Activated CD4-positive, alpha-beta T cell treated with anti-CD3 and anti-CD28 coated beads, Interleukin-2, amount 50 U/mL, for 48 hours (primary cell): ENCODE results near the gene HSD3B1.
"Not testable (repeated sequence)": the region's sequence is repeated elsewhere in the genome, so short reads cannot be mapped to it uniquely, and the experiment has no call there.

Source experiments
- DNase-seq, 2 experiments: peaks; one replicate each; pipeline ENCODE4 v3.0.0-alpha.2; 2020

Gene HSD3B1

DNA sequence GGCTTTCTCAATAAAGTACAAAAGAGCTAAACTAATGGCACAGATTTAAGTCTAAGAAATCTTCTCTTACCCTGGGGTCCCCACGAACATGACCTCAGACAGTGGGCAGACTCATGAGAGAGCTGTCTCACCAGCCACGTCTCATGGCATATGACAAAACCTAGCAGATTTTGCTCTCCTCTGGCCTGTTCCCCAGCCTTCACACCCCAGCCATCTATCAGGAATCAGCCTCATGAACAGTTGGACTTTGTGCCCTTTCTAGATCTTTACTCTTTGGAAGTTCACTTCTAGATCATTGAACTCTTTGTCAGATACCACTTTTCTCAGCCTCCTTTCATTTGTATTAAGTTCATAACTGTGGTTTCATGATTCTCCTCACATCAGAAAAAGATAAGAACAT lies 14.2 kb upstream of the HSD3B1 start:
- DNase-seq: no peak

GRCh38 chr1:119504831-119505230 lies 2.2 kb upstream of the HSD3B1 start:
- DNase-seq: no peak

GRCh38 chr1:119510046-119510445 lies 3.0 kb downstream of the HSD3B1 start:
- no peak for DNase-seq

GRCh38 chr1:119515221-119515620 lies 8.2 kb downstream of the HSD3B1 start:
- no peak for DNase-seq

- DNase-seq: no peak
Measured at GRCh38 chr1:119516247-119516646, 9.2 kb downstream of the HSD3B1 start.

- DNase-seq: no peak
Measured at GRCh38 chr1:119516680-119517079, 9.7 kb downstream of the HSD3B1 start.

- not testable (repeated sequence) for DNase-seq
Measured at GRCh38 chr1:119517667-119518066, 10.7 kb downstream of the HSD3B1 start.

- no peak for DNase-seq
Measured at GRCh38 chr1:119531606-119532323, 24.8 kb downstream of the HSD3B1 start.

DNA sequence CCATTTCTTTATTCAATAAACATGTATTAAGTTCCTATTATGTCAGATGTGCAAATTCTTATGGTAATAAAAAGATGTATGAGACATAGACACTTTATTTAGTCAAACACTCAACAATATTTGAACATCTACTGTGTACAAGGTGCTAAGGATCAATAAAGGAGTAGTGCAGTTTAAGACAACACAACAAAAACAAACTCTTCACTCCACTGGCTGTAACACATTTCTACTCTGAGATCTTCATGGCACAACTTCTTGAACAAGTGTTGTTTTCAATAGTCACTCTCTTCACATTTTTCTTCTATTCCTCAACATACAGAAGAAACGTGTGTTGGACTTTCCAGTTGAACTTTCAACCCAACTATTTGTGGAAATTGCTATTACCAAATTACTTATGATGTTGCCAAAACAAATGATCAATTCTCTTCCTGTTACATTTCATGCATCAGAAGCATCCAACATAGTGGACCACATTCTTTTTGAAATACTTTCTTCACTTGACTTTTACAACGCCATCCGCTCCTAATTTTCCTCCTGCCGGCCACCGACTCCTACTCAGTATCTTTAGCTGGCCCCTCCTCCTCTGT lies 25.4 kb downstream of the HSD3B1 start:
- no peak for DNase-seq

- no peak for DNase-seq
Measured at GRCh38 chr1:119535381-119535780, 28.4 kb downstream of the HSD3B1 start.

DNA sequence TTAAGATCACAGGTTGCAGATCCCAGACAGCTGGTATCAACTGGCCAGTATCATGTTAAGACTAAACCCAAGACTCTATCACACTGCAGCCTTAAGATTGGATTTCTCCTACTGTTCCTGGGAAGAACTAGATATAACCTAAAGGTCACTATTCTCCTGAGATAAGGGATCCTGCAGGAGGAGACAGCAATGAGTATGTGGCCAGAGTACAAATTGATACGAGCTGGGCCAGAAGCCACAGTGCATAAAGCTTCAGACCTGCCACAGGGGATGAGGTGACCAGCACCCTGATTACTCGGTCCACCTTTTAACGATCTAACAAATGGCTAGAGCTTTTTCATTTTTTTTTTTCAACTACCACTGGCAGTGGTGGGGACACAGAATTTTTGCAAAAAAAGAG lies 31.0 kb downstream of the HSD3B1 start:
- no peak for DNase-seq

DNA sequence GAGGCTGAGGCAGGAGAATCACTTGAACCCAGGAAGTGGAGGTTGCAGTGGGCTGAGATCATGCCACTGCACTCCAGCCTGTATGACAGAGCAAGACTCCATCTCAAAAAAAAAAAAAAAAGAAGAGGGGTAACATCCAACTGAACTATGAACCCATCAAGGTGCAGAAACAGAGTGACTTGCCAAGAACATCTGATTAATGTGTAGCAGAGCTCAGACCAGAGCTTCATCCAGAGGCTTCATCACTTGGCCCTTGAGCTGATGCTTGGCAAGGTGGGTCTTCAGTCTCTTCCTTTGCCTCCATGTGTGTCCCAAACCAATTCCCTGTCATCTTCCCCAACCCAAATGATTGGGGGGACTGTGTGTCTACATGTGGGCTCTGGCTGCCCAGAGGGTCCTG lies 32.6 kb downstream of the HSD3B1 start:
- no peak for DNase-seq

DNA sequence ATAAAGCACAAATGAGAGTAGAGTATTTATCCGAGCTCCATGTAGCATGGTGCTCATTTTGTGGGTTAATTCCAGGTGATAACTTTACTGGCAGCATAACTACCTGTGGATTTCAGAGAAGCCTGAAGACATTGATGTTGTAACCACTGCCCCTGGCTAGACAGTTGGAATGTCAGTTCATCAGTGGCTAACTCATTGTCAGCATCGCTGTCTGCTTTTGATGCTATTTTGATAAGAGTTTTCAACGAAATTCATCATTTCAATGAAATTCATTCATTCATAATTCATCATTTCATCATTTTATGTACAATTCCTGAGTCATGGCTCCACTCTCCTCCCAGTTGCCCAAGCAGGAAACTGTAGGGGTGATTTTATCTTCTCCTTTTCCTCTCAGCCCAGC lies 34.4 kb downstream of the HSD3B1 start:
- no peak for DNase-seq

DNA sequence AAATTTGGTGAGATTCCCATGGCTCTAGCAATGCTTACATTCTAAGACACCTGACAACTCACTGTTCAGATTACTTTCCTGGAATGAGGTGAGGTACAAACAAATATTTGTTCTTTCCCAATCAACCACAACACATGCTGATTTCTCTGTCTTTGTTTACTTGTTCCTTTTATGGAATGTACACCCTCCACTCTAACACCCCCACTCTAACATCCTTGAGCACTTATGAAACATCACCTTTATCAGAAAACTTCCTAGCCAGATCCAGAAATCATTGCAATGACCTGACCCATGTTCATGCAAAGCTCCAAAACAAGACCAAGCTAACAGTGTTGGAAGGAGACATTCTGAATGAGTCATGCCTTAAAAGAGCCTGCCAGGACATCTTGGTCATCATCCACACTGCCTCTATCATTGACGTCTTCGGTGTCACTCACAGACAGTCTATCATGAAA lies 35.5 kb downstream of the HSD3B1 start:
- no peak for DNase-seq

DNA sequence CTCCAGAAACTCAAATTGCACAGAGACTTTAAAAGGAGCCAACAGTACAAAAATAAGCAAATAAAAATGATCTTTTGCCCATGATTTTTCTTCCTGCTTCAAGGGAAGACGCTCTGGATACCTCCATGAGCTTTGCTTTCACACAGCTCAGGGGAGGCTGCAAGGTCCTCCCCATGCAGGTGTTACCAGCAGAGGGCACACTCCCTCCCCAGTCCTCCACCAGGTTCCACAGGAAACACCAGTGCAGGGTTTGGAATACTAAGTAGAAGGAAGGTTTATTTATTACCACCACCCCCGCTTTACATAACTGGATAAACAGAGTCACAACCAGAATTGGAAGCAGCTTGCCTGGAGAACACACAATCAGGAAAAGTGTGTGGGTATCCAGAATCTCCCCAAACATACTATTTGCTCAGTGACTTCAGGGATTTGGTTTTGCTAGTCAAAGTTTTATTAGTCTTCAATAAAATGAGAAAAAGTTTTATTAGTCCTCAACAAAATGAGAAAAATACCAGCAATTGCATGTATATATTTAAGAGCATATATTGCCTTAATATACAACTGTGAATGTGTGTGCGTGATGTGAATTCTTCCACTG lies 37.3 kb downstream of the HSD3B1 start:
- peak in 1 of 2 experiments; percentile 4 for DNase-seq

DNA sequence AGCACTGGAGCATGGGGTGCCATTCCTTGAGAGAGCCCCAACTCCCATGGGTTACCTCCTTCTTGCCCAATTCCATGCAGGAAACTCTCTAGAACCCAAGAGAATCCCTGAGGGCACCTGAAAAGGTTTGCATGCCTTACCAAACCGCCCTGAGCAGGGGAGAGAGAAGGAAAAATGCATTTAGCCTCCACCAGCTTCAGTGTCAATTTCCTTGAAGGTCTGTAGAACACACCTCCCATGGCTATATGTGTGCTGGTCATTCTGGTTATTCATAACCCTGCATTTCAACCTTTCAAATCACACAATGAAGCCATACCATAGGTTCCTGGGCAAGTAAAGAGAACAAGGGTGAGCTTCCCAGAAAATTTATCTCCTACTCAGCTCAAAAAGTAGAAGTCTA lies 39.6 kb downstream of the HSD3B1 start:
- DNase-seq: no peak

GRCh38 chr1:119547306-119547705 lies 40.3 kb downstream of the HSD3B1 start:
- DNase-seq: no peak

DNA sequence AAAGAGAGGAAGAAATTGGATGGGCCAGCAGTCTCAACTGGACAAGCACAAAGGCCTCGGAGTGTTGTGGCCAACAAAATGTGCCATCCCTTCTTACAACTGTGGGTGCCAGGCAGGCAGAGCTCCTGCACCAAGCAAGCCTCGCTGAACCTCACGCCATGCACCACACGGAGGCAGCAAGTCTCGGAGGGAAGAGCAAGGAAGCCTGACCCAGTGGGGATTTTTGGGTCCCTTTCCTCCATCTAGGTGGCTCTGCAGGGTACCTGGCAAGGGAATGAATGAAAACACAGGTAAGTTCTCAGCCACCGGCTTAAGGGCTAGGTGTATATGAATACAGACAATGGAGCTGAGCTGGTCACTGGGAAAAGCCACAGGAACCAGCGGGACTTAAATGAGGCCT lies 40.8 kb downstream of the HSD3B1 start:
- no peak for DNase-seq

- DNase-seq: peak; percentile 7 to 15
Measured at GRCh38 chr1:119549719-119550132, 42.7 kb downstream of the HSD3B1 start.

- no peak for DNase-seq
Measured at GRCh38 chr1:119550381-119550780, 43.4 kb downstream of the HSD3B1 start.

DNA sequence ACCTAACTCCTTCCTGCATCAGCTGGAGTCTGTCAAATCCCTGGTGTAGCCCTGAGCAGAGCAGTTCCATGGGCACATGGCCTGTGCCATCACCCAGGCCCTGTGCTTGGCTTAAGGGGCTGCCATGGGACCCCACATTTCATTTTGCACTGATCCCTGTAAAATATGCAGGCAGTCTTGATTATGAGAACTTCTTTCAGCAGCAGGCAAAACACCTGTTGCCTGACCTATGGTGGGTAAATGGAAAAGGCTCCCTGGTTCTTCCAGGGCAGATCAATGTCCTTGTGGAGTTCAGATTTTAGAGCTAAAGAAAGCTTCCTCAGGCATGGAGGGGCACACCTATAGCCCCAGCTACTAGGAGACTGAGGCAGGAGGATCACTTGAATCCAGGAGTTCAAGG lies 44.2 kb downstream of the HSD3B1 start:
- DNase-seq: no peak

DNA sequence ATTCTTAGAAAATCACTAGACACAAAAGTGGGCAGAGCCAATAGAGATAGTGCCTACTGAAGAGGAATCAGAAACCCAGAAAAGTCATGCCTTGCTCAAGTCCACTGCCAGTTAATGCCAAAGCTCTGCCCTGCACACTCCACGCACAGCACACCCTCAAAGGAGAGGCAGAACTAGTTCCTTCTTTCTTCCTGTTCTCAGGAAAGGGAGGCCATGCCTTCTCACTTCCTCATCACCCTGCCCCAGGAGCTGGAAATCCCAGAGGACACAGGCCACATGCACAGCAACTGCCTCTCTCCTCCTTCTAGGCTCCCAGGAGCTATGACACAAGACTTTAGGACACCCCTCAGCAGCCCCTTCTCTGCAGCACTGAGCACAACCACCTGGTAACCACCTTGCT lies 45.6 kb downstream of the HSD3B1 start:
- DNase-seq: not testable (repeated sequence)

- not testable (repeated sequence) for DNase-seq
Measured at GRCh38 chr1:119553302-119554071, 46.5 kb downstream of the HSD3B1 start.

GRCh38 chr1:119554183-119554582 lies 47.2 kb downstream of the HSD3B1 start:
- no peak for DNase-seq
